H9 (cell line): Measurements from ENCODE around the gene GPD2. TPM values are rescaled to one million over a fixed set of nuclear protein-coding genes. Genes with fewer than 3 reads are reported as not detected.

Source experiments
- DNase-seq: peaks from one replicate; pipeline ENCODE4 v3.0.0-alpha.2; 2017
- H2AFZ ChIP-seq: one replicate; pipeline ENCODE4 v1.6.1; 2013; ENCODE audit warnings: mild to moderate bottlenecking, low read length, control low read depth, moderate library complexity
- H2AK5ac ChIP-seq: 2 replicates; pipeline ENCODE4 v1.6.1; 2013; ENCODE audit warnings: low read length, control low read depth, mixed read lengths; ENCODE audit not compliant: insufficient read length
- H2BK120ac ChIP-seq: one replicate; pipeline ENCODE4 v1.6.1; 2013; ENCODE audit warnings: low read depth, mild to moderate bottlenecking, low read length, control low read depth, inconsistent platforms; ENCODE audit not compliant: poor library complexity, severe bottlenecking
- H2BK12ac ChIP-seq: 2 replicates; pipeline ENCODE4 v1.6.1; 2013; ENCODE audit warnings: low read length, control low read depth, mixed read lengths, low read depth; ENCODE audit not compliant: insufficient read length
- H2BK15ac ChIP-seq: 2 replicates; pipeline ENCODE4 v1.6.1; 2013; ENCODE audit warnings: low read depth, low read length, control low read depth
- H2BK20ac ChIP-seq: one replicate; pipeline ENCODE4 v1.6.1; 2013; ENCODE audit warnings: low read depth, mild to moderate bottlenecking, low read length, control low read depth, inconsistent platforms; ENCODE audit not compliant: poor library complexity, severe bottlenecking
- H2BK5ac ChIP-seq: 2 replicates; pipeline ENCODE4 v1.6.1; 2013; ENCODE audit warnings: low read length, control low read depth, mixed read lengths; ENCODE audit not compliant: insufficient read length
- H3K14ac ChIP-seq: 2 replicates; pipeline ENCODE4 v1.6.1; 2013; ENCODE audit warnings: low read length, control low read depth; ENCODE audit not compliant: insufficient read depth
- H3K18ac ChIP-seq: 2 replicates; pipeline ENCODE4 v1.6.1; 2013; ENCODE audit warnings: low read depth, mild to moderate bottlenecking, mixed read lengths, low read length, control low read depth; ENCODE audit not compliant: insufficient read length
- H3K23ac ChIP-seq: 2 replicates; pipeline ENCODE4 v1.6.1; 2013; ENCODE audit warnings: low read length, control low read depth, mixed read lengths, low read depth; ENCODE audit not compliant: insufficient read length
- H3K23me2 ChIP-seq: 2 replicates; pipeline ENCODE4 v1.6.1; 2013; ENCODE audit warnings: low read depth, mild to moderate bottlenecking, mixed read lengths, low read length, control low read depth; ENCODE audit not compliant: insufficient read length, poor library complexity, severe bottlenecking
- H3K27ac ChIP-seq: 2 replicates; pipeline ENCODE4 v1.5.1; 2013; ENCODE audit warnings: low read length, control low read depth, mixed read lengths, low read depth; ENCODE audit not compliant: insufficient read length
- H3K27me3 ChIP-seq: 2 replicates; pipeline ENCODE4 v1.6.1; 2013; ENCODE audit warnings: low read length, control low read depth, inconsistent platforms; ENCODE audit not compliant: insufficient read depth
- H3K4ac ChIP-seq: 2 replicates; pipeline ENCODE4 v1.6.1; 2013; ENCODE audit warnings: low read depth, mild to moderate bottlenecking, control low read depth, inconsistent platforms, low read length, moderate library complexity
- H3K4me1 ChIP-seq: 2 replicates; pipeline ENCODE4 v1.6.1; 2013; ENCODE audit warnings: low read length, control low read depth, inconsistent platforms; ENCODE audit not compliant: insufficient read depth
- H3K4me2 ChIP-seq: 2 replicates; pipeline ENCODE4 v1.6.1; 2013; ENCODE audit warnings: low read length, control low read depth, mixed read lengths; ENCODE audit not compliant: insufficient read length, insufficient read depth
- H3K56ac ChIP-seq: 2 replicates; pipeline ENCODE4 v1.6.1; 2013; ENCODE audit warnings: low read depth, mild to moderate bottlenecking, mixed read lengths, low read length, control low read depth; ENCODE audit not compliant: insufficient read length
- H3K79me1 ChIP-seq: 2 replicates; pipeline ENCODE4 v1.6.1; 2013; ENCODE audit warnings: low read depth, mild to moderate bottlenecking, moderate library complexity, low read length, control low read depth, inconsistent platforms; ENCODE audit not compliant: insufficient read depth, poor library complexity, severe bottlenecking
- H3K79me2 ChIP-seq: 2 replicates; pipeline ENCODE4 v1.6.1; 2013; ENCODE audit warnings: low read length, control low read depth, inconsistent platforms; ENCODE audit not compliant: insufficient read depth
- H3K9ac ChIP-seq: 2 replicates; pipeline ENCODE4 v1.6.1; 2013; ENCODE audit warnings: low read length, control low read depth, mixed read lengths; ENCODE audit not compliant: insufficient read length; ENCODE audit errors: extremely low read depth
- H3K9me3 ChIP-seq: one replicate; pipeline ENCODE4 v1.6.1; 2013; ENCODE audit warnings: low read depth, low read length, inconsistent platforms; ENCODE audit not compliant: control insufficient read depth
- H3T11ph ChIP-seq: one replicate; pipeline ENCODE4 v1.6.1; 2013; ENCODE audit warnings: mild to moderate bottlenecking, low read length, control low read depth, inconsistent platforms
- H4K20me1 ChIP-seq: one replicate; pipeline ENCODE4 v1.6.1; 2013; ENCODE audit not compliant: control insufficient read depth, insufficient read length, insufficient read depth
- H4K5ac ChIP-seq: 2 replicates; pipeline ENCODE4 v1.6.1; 2013; ENCODE audit warnings: low read depth, mild to moderate bottlenecking, mixed read lengths, low read length, control low read depth; ENCODE audit not compliant: insufficient read length
- H4K8ac ChIP-seq: replicated peaks from 2 replicates; pipeline ENCODE4 v1.6.1; 2013; ENCODE audit warnings: low read length, control low read depth, mixed read lengths, low read depth; ENCODE audit not compliant: insufficient read length
- H4K91ac ChIP-seq: 2 replicates; pipeline ENCODE4 v1.6.1; 2013; ENCODE audit warnings: low read depth, mild to moderate bottlenecking, moderate library complexity, mixed read lengths, low read length, control low read depth; ENCODE audit not compliant: insufficient read length
- H3K27ac Mint-ChIP-seq, 3 experiments: 2 replicates in 2 of 3; 3 replicates in 1 of 3; pipeline ENCODE4 v1.8.0; 2020 to 2021; ENCODE audit warnings: mixed read lengths in 3 of 3, mild to moderate bottlenecking in 1 of 3, moderate library complexity in 1 of 3
- H3K27me3 Mint-ChIP-seq: 2 replicates; pipeline ENCODE4 v1.8.0; 2021; ENCODE audit warnings: low read depth, mild to moderate bottlenecking, moderate library complexity, mixed read lengths
- H3K36me3 Mint-ChIP-seq, 3 experiments: 2 replicates in 2 of 3; 3 replicates in 1 of 3; pipeline ENCODE4 v1.8.0; 2020 to 2021; ENCODE audit warnings: low read depth in 3 of 3, mixed read lengths in 3 of 3; ENCODE audit not compliant: insufficient read depth in 1 of 3
- H3K4me1 Mint-ChIP-seq, 2 experiments: 2 replicates each; pipeline ENCODE4 v1.8.0; 2020; ENCODE audit warnings: mixed read lengths in 2 of 2
- H3K4me3 Mint-ChIP-seq, 2 experiments: 2 replicates in 1 of 2; 3 replicates in 1 of 2; pipeline ENCODE4 v1.8.0; 2020 to 2021; ENCODE audit warnings: mild to moderate bottlenecking in 2 of 2, mixed read lengths in 2 of 2, moderate library complexity in 1 of 2
- H3K9me3 Mint-ChIP-seq, 2 experiments: 2 replicates in 1 of 2; 3 replicates in 1 of 2; pipeline ENCODE4 v1.8.0; 2020; ENCODE audit warnings: mild to moderate bottlenecking in 2 of 2, mixed read lengths in 2 of 2, moderate library complexity in 1 of 2
- WGBS: extraction: QIAGEN DNeasy Blood & Tissue Kit; methylation state at CpG from one replicate; pipeline ENCODE4 v1.1.7; 2013; ENCODE audit warnings: missing lambda C conversion rate, low lambda C conversion rate, mixed read lengths; ENCODE audit not compliant: insufficient read length; ENCODE audit errors: extremely low coverage; 5-methylcytosine and 5-hydroxymethylcytosine counted together
- total RNA-seq: library from RNA; stranded (reverse); gene quantifications from 2 replicates; pipeline ENCODE4 v1.2.1, GENCODE V29; 2021
- TF ChIP-seq, protein P1 (sequence below): fragments of 200-600 bp; sonication (generic); conservative IDR thresholded peaks from 3 replicates; pipeline ENCODE4 v1.8.0; 2021; ENCODE audit warnings: antibody characterized with exemption, mild to moderate bottlenecking

Gene GPD2
- total RNA-seq, 1 experiment from 2014 or later = 46.0 TPM

DNA sequence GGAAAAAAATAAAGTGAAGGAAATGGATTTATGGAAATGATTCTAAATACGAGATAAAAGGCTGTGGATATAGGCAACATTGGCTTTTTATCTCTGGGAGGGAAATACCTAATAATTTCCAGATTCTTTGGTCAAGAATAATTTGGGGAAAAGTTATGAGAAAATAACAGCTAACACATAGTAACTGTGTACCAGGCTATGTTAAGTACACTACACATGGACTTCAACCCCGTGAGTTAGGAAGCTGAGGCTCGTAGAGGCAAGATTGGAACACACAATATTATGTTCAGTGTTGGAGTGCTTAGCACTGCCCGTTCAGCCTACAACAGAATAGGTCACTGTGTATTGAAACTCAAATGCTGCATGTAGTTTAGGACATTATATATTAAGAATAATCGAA lies 34.3 kb upstream of the GPD2 start:
- Histone ChIP-seq H3K4me2 (no peak overlapping the region), H3K9ac (no peak overlapping the region), H3K79me1 (no peaks in the 10 kb centered on the region), H2BK12ac (no peak overlapping the region), H3K18ac (no peak overlapping the region), H2BK15ac (no peak overlapping the region), H3K27ac (no peak overlapping the region), H2BK20ac (no peak overlapping the region), H2AFZ (no peak overlapping the region), H3K4me1 (no peaks in the 10 kb centered on the region), H3K56ac (no peak overlapping the region), H2BK5ac (no peak overlapping the region), H4K20me1 (no peaks in the 10 kb centered on the region), H3K9me3 (no peaks in the 10 kb centered on the region), H2AK5ac (no peak overlapping the region), H3K14ac (no peak overlapping the region), H3T11ph (no peak overlapping the region), H4K91ac (no peak overlapping the region), H3K23ac (no peak overlapping the region), H3K4ac (no peak overlapping the region), H3K79me2 (no peaks in the 10 kb centered on the region), H4K8ac (no peak overlapping the region), H2BK120ac (no peak overlapping the region), H3K27me3 (no peaks in the 10 kb centered on the region), H3K23me2 (peaks cover 13% of the 10 kb centered on the region), H4K5ac (no peak overlapping the region)
- H3K27ac Mint-ChIP-seq = no peak overlapping the region
- TF ChIP-seq, protein P1, sequence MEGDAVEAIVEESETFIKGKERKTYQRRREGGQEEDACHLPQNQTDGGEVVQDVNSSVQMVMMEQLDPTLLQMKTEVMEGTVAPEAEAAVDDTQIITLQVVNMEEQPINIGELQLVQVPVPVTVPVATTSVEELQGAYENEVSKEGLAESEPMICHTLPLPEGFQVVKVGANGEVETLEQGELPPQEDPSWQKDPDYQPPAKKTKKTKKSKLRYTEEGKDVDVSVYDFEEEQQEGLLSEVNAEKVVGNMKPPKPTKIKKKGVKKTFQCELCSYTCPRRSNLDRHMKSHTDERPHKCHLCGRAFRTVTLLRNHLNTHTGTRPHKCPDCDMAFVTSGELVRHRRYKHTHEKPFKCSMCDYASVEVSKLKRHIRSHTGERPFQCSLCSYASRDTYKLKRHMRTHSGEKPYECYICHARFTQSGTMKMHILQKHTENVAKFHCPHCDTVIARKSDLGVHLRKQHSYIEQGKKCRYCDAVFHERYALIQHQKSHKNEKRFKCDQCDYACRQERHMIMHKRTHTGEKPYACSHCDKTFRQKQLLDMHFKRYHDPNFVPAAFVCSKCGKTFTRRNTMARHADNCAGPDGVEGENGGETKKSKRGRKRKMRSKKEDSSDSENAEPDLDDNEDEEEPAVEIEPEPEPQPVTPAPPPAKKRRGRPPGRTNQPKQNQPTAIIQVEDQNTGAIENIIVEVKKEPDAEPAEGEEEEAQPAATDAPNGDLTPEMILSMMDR = no peak
- H3K27me3 Mint-ChIP-seq = peaks cover 22% of the 10 kb centered on the region
- no peak overlapping the region for H3K4me3 Mint-ChIP-seq
- peaks cover 15 to 30% of the 10 kb centered on the region in 2 experiments for H3K4me1 Mint-ChIP-seq
- WGBS = 100% methylated on average over 1 of the region's 5 CpGs
- DNase-seq = no peak
- peaks cover 0 to 4% (median 0%) of the 10 kb centered on the region in 3 experiments; a peak in 1 of 7 replicates for H3K36me3 Mint-ChIP-seq
- peaks cover 0 to 4% of the 10 kb centered on the region in 2 experiments; a peak in 2 of 5 replicates for H3K9me3 Mint-ChIP-seq
